Muscle of arm (tissue), 12 donors: Measurements from ENCODE around the gene MAEA. TPM values are rescaled to one million over a fixed set of nuclear protein-coding genes. Genes with fewer than 3 reads are reported as not detected.

Experiments used
- DNase-seq: peaks from one replicate; pipeline ENCODE4 v3.0.0-alpha.2; 2013
- polyA plus RNA-seq, 12 donors: library from polyadenylated mRNA; unstranded; fragments of 120-200 nt; gene quantifications; one replicate each; pipeline ENCODE4 v1.2.1, GENCODE V29; 2013; ENCODE audit not compliant: insufficient read length in 12 of 12

Gene MAEA
- polyA plus RNA-seq, 12 donors: 27.3 to 58.0 (median 35.1) TPM; not detected in 1

- no peak for DNase-seq
These were observed 8.0 kb downstream of the MAEA start for GRCh38 chr4:1297456-1298325.

- no peak for DNase-seq
These were observed 8.8 kb downstream of the MAEA start for GRCh38 chr4:1298461-1298860.

- DNase-seq: no peak
These were observed 9.7 kb downstream of the MAEA start for GRCh38 chr4:1299301-1299860.

GRCh38 chr4:1300466-1301455 lies 11.1 kb downstream of the MAEA start:
- no peak for DNase-seq

- no peak for DNase-seq
These were observed 12.5 kb downstream of the MAEA start for GRCh38 chr4:1302159-1302558.

- DNase-seq: no peak
These were observed 15.6 kb downstream of the MAEA start for GRCh38 chr4:1305261-1305711.

- DNase-seq: no peak
These were observed 16.2 kb downstream of the MAEA start for GRCh38 chr4:1305781-1306455.

GRCh38 chr4:1307951-1308735 lies 18.5 kb downstream of the MAEA start:
- no peak for DNase-seq

- DNase-seq: peak; percentile 94
These were observed 19.7 kb downstream of the MAEA start for GRCh38 chr4:1309261-1310010.

- DNase-seq: no peak
These were observed 20.5 kb downstream of the MAEA start for GRCh38 chr4:1310031-1310795.

- DNase-seq: no peak
These were observed 21.3 kb downstream of the MAEA start for GRCh38 chr4:1310796-1311631.

GRCh38 chr4:1312821-1313640 lies 23.3 kb downstream of the MAEA start:
- no peak for DNase-seq

- DNase-seq: no peak
These were observed 25.6 kb downstream of the MAEA start for GRCh38 chr4:1315306-1315705.

GRCh38 chr4:1315836-1316536 lies 26.3 kb downstream of the MAEA start:
- no peak for DNase-seq

GRCh38 chr4:1316537-1317168 lies 27.0 kb downstream of the MAEA start:
- DNase-seq: no peak
